Smooth muscle cell (in vitro differentiated cells): ENCODE data around the gene PIN1. TPM values are rescaled to one million over a fixed set of nuclear protein-coding genes. Genes with fewer than 3 reads are reported as not detected.

Experiments
- DNase-seq: peaks from one replicate; lab custom pipeline; 2025; ENCODE audit not compliant: unreplicated experiment; lab: John Stamatoyannopoulos, UW
- H2AFZ ChIP-seq: fragments of 200-600 bp; sonication (generic); 2 replicates; pipeline ENCODE4 v1.6.0; 2016; ENCODE audit warnings: antibody characterized with exemption, low read depth, mild to moderate bottlenecking
- H3F3A ChIP-seq: fragments of 200-600 bp; sonication (generic); 2 replicates; pipeline ENCODE4 v1.6.0; 2017; ENCODE audit warnings: antibody characterized with exemption, low read depth
- H3K27ac ChIP-seq: fragments of 200-600 bp; sonication (generic); 2 replicates; pipeline ENCODE4 v1.5.1; 2016; ENCODE audit warnings: low read depth, mild to moderate bottlenecking
- H3K27me3 ChIP-seq: fragments of 200-600 bp; sonication (generic); 2 replicates; pipeline ENCODE4 v1.6.1; 2016; ENCODE audit warnings: low read depth, mild to moderate bottlenecking
- H3K36me3 ChIP-seq: fragments of 200-600 bp; sonication (generic); 2 replicates; pipeline ENCODE4 v1.5.1; 2016; ENCODE audit warnings: low read depth
- H3K4me1 ChIP-seq: fragments of 200-600 bp; sonication (generic); 2 replicates; pipeline ENCODE4 v1.5.1; 2016; ENCODE audit warnings: low read depth
- H3K4me2 ChIP-seq: fragments of 200-600 bp; sonication (generic); 2 replicates; pipeline ENCODE4 v1.6.0; 2016; ENCODE audit warnings: mild to moderate bottlenecking
- H3K4me3 ChIP-seq: fragments of 200-600 bp; sonication (generic); 2 replicates; pipeline ENCODE4 v1.5.1; 2016; ENCODE audit warnings: mild to moderate bottlenecking
- H3K79me2 ChIP-seq: fragments of 200-600 bp; sonication (generic); 2 replicates; pipeline ENCODE4 v1.6.0; 2016; ENCODE audit warnings: low read depth, mild to moderate bottlenecking
- H3K9ac ChIP-seq: fragments of 200-600 bp; sonication (generic); 2 replicates; pipeline ENCODE4 v1.6.0; 2016; ENCODE audit warnings: low read depth
- H3K9me3 ChIP-seq: fragments of 200-600 bp; sonication (generic); replicated peaks from 2 replicates; pipeline ENCODE4 v1.5.1; 2016; ENCODE audit warnings: low read depth
- H4K20me1 ChIP-seq: fragments of 200-600 bp; sonication (generic); 2 replicates; pipeline ENCODE4 v1.6.0; 2016; ENCODE audit warnings: low read depth
- WGBS: methylation state at CpG from one replicate; pipeline ENCODE4 v1.1.7; 2016; ENCODE audit warnings: low lambda C conversion rate; 5-methylcytosine and 5-hydroxymethylcytosine counted together
- polyA plus RNA-seq: library from polyadenylated mRNA; unstranded; fragments of >200 nt; fragmentation: Nextera tagmentation; extraction: Ambion mirVana; gene quantifications from 2 replicates; pipeline ENCODE4 v1.2.1, GENCODE V29; 2016
- total RNA-seq: library from RNA; depleted of rRNA; stranded (reverse); fragments of >200 nt; gene quantifications from 2 replicates; pipeline ENCODE4 v1.2.3, GENCODE V29; 2014
- TF ChIP-seq, protein P1 (sequence below): fragments of 200-600 bp; sonication (generic); IDR thresholded peaks from 2 replicates; pipeline ENCODE4 v1.5.1; 2017; ENCODE audit warnings: borderline replicate concordance, mild to moderate bottlenecking, antibody characterized with exemption; ENCODE audit not compliant: insufficient read depth, poor library complexity, severe bottlenecking

Gene PIN1
- total and polyA plus RNA-seq, 2 experiments from 2014 or later = 68.0 to 127 TPM

DNA sequence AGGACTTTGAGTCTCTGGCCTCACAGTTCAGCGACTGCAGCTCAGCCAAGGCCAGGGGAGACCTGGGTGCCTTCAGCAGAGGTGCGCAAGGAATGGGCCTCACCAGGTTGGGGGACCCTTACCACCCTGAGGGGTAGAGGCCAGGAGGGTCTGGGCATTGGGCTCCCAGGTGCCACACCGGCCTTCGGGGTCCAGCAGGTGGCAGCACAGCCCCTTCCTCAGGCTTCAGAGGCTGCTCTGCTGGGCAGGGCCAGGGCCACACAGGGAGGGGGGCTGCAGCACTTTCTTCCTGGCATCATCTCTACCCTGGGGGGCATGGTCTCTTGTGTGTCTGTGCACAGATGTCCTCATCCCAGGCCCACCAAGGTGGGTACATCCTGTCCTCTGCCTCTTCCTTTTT is 12.9 kb downstream of the PIN1 start:
- H3K9ac ChIP-seq = no peak overlapping the region
- WGBS = 64% methylated on average over 4 of the region's 4 CpGs
- no peaks in the 10 kb centered on the region for H3K9me3 ChIP-seq

DNA sequence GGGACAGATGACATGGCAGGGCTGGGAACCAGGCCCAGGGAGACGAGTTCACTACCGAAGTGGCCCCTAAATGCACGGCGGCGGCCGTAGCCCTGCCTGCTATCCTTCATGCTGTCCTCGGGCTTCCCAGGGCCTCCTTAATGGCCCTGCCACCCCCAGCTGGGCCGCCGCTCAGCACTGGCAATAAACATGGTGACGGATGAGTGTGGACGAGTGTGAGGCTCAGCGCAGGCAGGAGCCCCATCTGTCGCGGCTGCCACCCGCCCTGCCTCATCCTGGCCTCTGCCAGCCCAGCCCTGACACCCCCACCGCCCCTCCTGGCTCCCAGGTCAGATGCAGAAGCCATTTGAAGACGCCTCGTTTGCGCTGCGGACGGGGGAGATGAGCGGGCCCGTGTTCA is 13.6 kb downstream of the PIN1 start:
- no peaks in the 10 kb centered on the region for H3K27me3 ChIP-seq
- peaks cover 7% of the 10 kb centered on the region for H4K20me1 ChIP-seq
- H3K27ac ChIP-seq = no peak overlapping the region
- peaks cover 8% of the 10 kb centered on the region for H3F3A ChIP-seq
- no peaks in the 10 kb centered on the region for H3K79me2 ChIP-seq
- 96% methylated on average over 14 of the region's 23 CpGs for WGBS
- peaks cover 9% of the 10 kb centered on the region for H3K4me1 ChIP-seq
- DNase-seq = no peak
- TF ChIP-seq, protein P1, sequence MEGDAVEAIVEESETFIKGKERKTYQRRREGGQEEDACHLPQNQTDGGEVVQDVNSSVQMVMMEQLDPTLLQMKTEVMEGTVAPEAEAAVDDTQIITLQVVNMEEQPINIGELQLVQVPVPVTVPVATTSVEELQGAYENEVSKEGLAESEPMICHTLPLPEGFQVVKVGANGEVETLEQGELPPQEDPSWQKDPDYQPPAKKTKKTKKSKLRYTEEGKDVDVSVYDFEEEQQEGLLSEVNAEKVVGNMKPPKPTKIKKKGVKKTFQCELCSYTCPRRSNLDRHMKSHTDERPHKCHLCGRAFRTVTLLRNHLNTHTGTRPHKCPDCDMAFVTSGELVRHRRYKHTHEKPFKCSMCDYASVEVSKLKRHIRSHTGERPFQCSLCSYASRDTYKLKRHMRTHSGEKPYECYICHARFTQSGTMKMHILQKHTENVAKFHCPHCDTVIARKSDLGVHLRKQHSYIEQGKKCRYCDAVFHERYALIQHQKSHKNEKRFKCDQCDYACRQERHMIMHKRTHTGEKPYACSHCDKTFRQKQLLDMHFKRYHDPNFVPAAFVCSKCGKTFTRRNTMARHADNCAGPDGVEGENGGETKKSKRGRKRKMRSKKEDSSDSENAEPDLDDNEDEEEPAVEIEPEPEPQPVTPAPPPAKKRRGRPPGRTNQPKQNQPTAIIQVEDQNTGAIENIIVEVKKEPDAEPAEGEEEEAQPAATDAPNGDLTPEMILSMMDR = no peak
- no peak overlapping the region for H2AFZ ChIP-seq
- no peaks in the 10 kb centered on the region for H3K36me3 ChIP-seq
- H3K9ac ChIP-seq = no peak overlapping the region
- no peaks in the 10 kb centered on the region for H3K9me3 ChIP-seq
- no peak overlapping the region for H3K4me2 ChIP-seq
- no peak overlapping the region for H3K4me3 ChIP-seq

More for the DNA sequence above, 12.9 kb downstream of the PIN1 start:
- Histone ChIP-seq H3K4me3 (no peak overlapping the region), H3K27me3 (no peaks in the 10 kb centered on the region), H3K79me2 (no peaks in the 10 kb centered on the region), H3F3A (peaks cover 8% of the 10 kb centered on the region), H4K20me1 (peaks cover 7% of the 10 kb centered on the region), H2AFZ (no peak overlapping the region), H3K27ac (no peak overlapping the region), H3K4me2 (no peak overlapping the region), H3K4me1 (peaks cover 9% of the 10 kb centered on the region), H3K36me3 (no peaks in the 10 kb centered on the region)
- no peak for DNase-seq
- TF ChIP-seq, protein P1 = peak; percentile 38

DNA sequence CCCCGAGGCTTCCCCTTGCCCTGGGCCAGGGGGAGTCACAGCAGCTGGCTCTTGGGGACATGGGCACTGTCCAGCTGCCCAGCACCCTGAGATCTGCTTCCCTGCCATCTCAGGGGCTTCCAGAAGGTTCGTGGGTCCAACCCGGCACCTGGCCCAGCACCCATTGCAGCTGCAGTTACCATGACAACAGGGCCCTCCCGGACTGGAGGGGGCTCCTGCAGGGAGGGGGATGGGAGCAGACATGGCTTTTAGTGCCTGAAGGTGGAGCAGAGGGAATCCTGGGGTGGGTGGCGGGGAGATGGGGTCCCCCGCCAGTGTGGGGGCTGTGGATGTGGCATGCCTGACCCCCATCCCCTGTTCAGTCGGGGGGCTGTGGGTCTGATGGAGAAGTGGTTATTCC is 14.7 kb downstream of the PIN1 start:
- Histone ChIP-seq H3K9ac (no peak overlapping the region), H3F3A (peaks cover 8% of the 10 kb centered on the region)
- 93% methylated on average over 5 of the region's 7 CpGs for WGBS

More for the DNA sequence above, 14.7 kb downstream of the PIN1 start:
- H3K27ac ChIP-seq = peak overlapping the region; percentile 98
- no peak overlapping the region for H3K4me3 ChIP-seq
- no peak overlapping the region for H3K4me2 ChIP-seq
- DNase-seq = no peak
- no peaks in the 10 kb centered on the region for H3K9me3 ChIP-seq
- no peaks in the 10 kb centered on the region for H3K36me3 ChIP-seq
- no peaks in the 10 kb centered on the region for H3K79me2 ChIP-seq
- H3K4me1 ChIP-seq = peaks cover 9% of the 10 kb centered on the region
- no peak overlapping the region for H2AFZ ChIP-seq
- H3K27me3 ChIP-seq = no peaks in the 10 kb centered on the region
- peaks cover 7% of the 10 kb centered on the region for H4K20me1 ChIP-seq
- TF ChIP-seq, protein P1 = no peak
